RWPE2 (cell line): ENCODE measurements around the gene MORN1.

Experiments used
- ATAC-seq: fragments of 200-7000 bp; cut with Tn5 transposase; 3 replicates; pipeline ENCODE4 v1.9.1; 2021; ENCODE audit warnings: low read depth
- DNase-seq: peaks from one replicate; pipeline ENCODE4 v3.0.0-alpha.2; 2020; ENCODE audit warnings: low spot score
- H3K27ac ChIP-seq: fragments of 450-650 bp; 2 replicates; pipeline ENCODE4 v1.5.1; 2017; ENCODE audit warnings: mild to moderate bottlenecking; ENCODE audit not compliant: poor library complexity, severe bottlenecking
- H3K27me3 ChIP-seq: fragments of 250-450 bp; sonication (Bioruptor Pico); 2 replicates; pipeline ENCODE4 v1.5.1; 2021; ENCODE audit warnings: mild to moderate bottlenecking, moderate library complexity; ENCODE audit not compliant: insufficient read depth, poor library complexity, severe bottlenecking
- H3K36me3 ChIP-seq: fragments of 250-450 bp; sonication (Bioruptor Pico); 2 replicates; pipeline ENCODE4 v1.5.1; 2020; ENCODE audit warnings: low read depth, mild to moderate bottlenecking, moderate library complexity
- H3K4me1 ChIP-seq: fragments of 250-450 bp; sonication (Bioruptor Pico); 2 replicates; pipeline ENCODE4 v1.5.1; 2021; ENCODE audit warnings: mild to moderate bottlenecking, moderate library complexity; ENCODE audit not compliant: insufficient read depth, poor library complexity, severe bottlenecking
- H3K4me3 ChIP-seq: fragments of 250-450 bp; sonication (Bioruptor Pico); 2 replicates; pipeline ENCODE4 v1.5.1; 2021; ENCODE audit warnings: mild to moderate bottlenecking, moderate library complexity; ENCODE audit not compliant: severe bottlenecking
- H3K9me3 ChIP-seq: fragments of 250-450 bp; sonication (Bioruptor Pico); 2 replicates; pipeline ENCODE4 v1.5.1; 2021; ENCODE audit warnings: mild to moderate bottlenecking, moderate library complexity; ENCODE audit not compliant: severe bottlenecking
- TF ChIP-seq, protein P1 (sequence below): fragments of 450-650 bp; IDR thresholded peaks from one replicate; pipeline ENCODE4 v1.5.1; 2017; ENCODE audit warnings: mild to moderate bottlenecking, moderate library complexity; ENCODE audit not compliant: poor library complexity, severe bottlenecking

The MORN1 gene

DNA sequence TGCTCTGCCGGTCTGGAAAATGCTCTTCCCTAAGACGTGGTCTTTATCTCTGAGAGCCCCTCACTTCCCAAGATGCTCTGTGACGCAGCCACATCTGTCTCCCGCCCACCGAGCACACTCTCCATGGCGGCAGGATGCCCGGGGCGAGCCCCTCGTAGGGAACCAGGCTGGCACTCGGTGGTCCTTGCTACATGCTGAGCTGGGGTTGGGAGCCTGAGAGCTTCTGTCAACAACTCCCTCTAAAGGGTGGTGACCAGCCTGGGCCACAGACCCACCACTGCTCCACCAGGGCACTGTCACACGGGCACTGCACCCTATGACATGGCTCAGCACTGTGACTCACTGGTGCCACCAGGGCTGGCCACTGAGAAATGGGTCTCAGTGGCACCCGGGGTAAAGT, 18.4 kb upstream of the MORN1 start:
- no peak for DNase-seq
- no peak for ATAC-seq
- Histone ChIP-seq H3K9me3 (no peaks in the 10 kb centered on the region), H3K27me3 (no peaks in the 10 kb centered on the region), H3K4me3 (no peak overlapping the region), H3K27ac (no peak overlapping the region), H3K36me3 (peaks cover 17% of the 10 kb centered on the region), H3K4me1 (peaks cover 15% of the 10 kb centered on the region)
- TF ChIP-seq, protein P1, sequence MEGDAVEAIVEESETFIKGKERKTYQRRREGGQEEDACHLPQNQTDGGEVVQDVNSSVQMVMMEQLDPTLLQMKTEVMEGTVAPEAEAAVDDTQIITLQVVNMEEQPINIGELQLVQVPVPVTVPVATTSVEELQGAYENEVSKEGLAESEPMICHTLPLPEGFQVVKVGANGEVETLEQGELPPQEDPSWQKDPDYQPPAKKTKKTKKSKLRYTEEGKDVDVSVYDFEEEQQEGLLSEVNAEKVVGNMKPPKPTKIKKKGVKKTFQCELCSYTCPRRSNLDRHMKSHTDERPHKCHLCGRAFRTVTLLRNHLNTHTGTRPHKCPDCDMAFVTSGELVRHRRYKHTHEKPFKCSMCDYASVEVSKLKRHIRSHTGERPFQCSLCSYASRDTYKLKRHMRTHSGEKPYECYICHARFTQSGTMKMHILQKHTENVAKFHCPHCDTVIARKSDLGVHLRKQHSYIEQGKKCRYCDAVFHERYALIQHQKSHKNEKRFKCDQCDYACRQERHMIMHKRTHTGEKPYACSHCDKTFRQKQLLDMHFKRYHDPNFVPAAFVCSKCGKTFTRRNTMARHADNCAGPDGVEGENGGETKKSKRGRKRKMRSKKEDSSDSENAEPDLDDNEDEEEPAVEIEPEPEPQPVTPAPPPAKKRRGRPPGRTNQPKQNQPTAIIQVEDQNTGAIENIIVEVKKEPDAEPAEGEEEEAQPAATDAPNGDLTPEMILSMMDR, result no peak

GRCh38 chr1:2408859-2409276, 17.5 kb upstream of the MORN1 start:
- Histone ChIP-seq H3K36me3 (peaks cover 26% of the 10 kb centered on the region), H3K4me3 (no peak overlapping the region), H3K27ac (no peak overlapping the region), H3K9me3 (no peaks in the 10 kb centered on the region), H3K4me1 (peaks cover 12% of the 10 kb centered on the region), H3K27me3 (no peaks in the 10 kb centered on the region)
- no peak for ATAC-seq
- TF ChIP-seq, protein P1, result no peak
- DNase-seq, result no peak

- Histone ChIP-seq H3K9me3 (no peaks in the 10 kb centered on the region), H3K4me3 (no peak overlapping the region), H3K36me3 (peaks cover 30% of the 10 kb centered on the region), H3K4me1 (peaks cover 10% of the 10 kb centered on the region), H3K27me3 (no peaks in the 10 kb centered on the region), H3K27ac (no peak overlapping the region)
- no peak for DNase-seq
- ATAC-seq, result no peak
- TF ChIP-seq, protein P1, result no peak
These were observed 17.1 kb upstream of the MORN1 start for GRCh38 chr1:2408456-2408855.

- no peak for DNase-seq
- TF ChIP-seq, protein P1, result no peak
- H3K27ac ChIP-seq, result no peak overlapping the region
- peaks cover 35% of the 10 kb centered on the region for H3K36me3 ChIP-seq
- no peaks in the 10 kb centered on the region for H3K27me3 ChIP-seq
- no peak for ATAC-seq
- H3K4me3 ChIP-seq, result no peak overlapping the region
- H3K4me1 ChIP-seq, result peaks cover 10% of the 10 kb centered on the region
- H3K9me3 ChIP-seq, result no peaks in the 10 kb centered on the region
These were observed 16.6 kb upstream of the MORN1 start for GRCh38 chr1:2407991-2408275.

DNA sequence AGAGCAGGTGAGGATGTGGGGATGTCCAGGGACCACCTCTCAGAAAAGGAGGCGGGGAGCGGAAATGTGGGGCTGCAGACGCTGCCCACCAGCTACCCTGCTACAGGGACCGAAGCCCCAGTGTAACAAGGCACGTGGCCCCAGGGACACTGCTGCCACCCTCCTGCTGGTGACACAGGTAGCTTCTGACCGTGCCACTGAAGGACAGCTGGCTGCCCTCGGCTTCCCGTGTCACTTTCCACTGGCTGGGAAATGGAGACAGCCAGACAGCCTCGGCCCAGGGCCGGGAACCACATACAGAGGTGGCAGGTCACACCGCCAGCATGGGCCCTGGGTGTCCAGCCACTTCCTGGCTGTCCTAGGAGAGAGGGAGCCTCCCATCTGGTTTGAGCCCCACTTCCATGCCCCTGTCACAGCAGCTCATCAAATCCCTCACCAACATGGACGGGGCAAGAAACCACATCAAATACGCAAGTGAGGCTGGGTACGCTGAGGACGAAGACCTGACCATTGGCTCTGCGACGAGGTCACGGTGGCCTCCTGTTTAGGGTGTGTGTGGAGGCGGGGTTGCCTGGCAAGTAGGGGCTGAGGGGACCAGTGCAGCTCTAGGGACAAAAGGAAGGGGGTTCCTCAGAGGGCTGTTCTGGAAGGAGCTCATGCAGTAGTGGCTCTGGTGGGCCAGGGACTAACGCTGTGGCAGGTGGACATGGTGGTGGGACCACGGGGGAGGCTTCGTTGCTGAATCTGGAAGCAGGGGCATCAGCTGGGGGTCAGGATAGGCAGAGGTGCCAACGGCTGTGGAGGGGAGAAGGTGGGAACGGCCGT, 16.0 kb upstream of the MORN1 start:
- Histone ChIP-seq H3K36me3 (peaks cover 41% of the 10 kb centered on the region), H3K4me3 (no peak overlapping the region)

More for the DNA sequence above, 16.0 kb upstream of the MORN1 start:
- H3K27ac ChIP-seq, result no peak overlapping the region
- H3K4me1 ChIP-seq, result peaks cover 10% of the 10 kb centered on the region
- no peaks in the 10 kb centered on the region for H3K27me3 ChIP-seq
- ATAC-seq, result no peak
- no peaks in the 10 kb centered on the region for H3K9me3 ChIP-seq
- TF ChIP-seq, protein P1, result no peak
- no peak for DNase-seq
